Stimulated activated CD4-positive, alpha-beta T cell treated with anti-CD3 and anti-CD28 coated beads, Interleukin-12 subunit alpha, Interleukin-12 subunit beta, amount 100 ng/mL, for 48 hours (primary cell): ENCODE data around the gene SHC4.

Experiments
- DNase-seq, 3 donors: peaks; one replicate each; pipeline ENCODE4 v3.0.0-alpha.2; 2020; ENCODE audit warnings: low read depth in 2 of 3, low spot score in 1 of 3

The SHC4 gene

GRCh38 chr15:48888836-48889235 lies 74.9 kb downstream of the SHC4 start:
- DNase-seq: no peak

- peak in 2 of 3 donors; percentile 20 to 44 for DNase-seq
Measured at GRCh38 chr15:48888191-48888590, 75.5 kb downstream of the SHC4 start.

DNA sequence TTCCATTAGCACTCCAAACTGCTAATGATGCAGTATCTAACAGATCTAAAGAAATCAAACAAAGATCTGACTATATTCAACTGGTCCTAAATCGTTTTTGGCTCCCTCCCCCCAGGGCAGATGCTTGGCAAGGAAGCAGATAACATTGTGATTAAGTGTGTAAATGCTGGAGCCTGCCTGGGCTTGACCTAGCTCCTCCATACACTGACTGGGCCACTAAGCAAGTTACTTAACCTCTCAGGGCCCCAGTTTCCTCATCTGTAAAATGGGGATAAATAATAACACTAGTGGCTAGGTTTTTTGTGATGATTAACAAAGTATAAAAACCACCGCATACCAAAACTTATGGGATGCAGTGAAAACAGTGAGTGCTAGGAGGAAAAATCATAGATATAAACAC lies 76.6 kb downstream of the SHC4 start:
- no peak for DNase-seq

DNA sequence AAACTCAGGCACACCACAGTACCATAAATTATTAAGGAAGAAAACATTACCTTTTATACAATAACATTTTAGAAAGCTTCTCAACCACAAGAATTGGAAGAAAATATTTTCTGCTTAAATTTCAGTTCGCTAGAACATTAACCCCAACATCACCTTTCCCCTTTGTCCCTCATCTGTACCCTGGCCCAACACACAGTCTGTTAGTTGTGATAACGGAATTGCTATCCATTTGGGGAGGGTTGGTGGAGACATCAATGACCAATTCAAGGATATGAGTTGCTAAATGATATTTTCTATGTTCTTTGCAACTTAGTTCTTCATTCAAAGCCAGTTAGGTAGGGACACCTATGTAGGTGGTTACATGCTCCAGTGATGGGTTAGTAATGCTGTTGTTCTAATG lies 80.0 kb downstream of the SHC4 start:
- DNase-seq: no peak

DNA sequence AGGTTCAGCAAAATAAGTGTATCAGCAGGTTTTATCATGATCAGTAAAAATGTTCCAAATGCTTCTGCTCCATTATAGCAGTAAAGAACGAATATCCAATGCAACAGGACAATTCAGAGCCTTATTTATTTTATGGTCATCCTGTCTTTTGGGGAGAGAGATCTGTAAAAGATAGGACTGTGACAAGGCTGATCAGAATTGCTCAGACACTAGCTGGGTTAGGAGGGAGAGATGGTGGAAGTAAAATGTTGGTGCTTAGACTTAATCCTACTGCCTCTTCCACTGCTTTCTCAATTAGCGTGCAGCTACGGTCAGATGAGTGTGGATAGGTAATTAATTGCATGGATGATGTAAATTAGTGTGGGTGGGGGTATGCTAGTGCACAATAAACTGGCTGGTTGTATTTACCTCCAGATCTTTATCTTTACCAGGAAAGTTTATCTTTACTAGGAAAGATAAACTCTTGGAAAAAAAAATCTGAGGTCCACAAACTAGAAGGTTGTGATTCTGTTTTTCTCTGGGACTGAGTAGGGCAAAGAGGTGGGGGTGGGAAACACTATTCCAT lies 83.6 kb downstream of the SHC4 start:
- no peak for DNase-seq

DNA sequence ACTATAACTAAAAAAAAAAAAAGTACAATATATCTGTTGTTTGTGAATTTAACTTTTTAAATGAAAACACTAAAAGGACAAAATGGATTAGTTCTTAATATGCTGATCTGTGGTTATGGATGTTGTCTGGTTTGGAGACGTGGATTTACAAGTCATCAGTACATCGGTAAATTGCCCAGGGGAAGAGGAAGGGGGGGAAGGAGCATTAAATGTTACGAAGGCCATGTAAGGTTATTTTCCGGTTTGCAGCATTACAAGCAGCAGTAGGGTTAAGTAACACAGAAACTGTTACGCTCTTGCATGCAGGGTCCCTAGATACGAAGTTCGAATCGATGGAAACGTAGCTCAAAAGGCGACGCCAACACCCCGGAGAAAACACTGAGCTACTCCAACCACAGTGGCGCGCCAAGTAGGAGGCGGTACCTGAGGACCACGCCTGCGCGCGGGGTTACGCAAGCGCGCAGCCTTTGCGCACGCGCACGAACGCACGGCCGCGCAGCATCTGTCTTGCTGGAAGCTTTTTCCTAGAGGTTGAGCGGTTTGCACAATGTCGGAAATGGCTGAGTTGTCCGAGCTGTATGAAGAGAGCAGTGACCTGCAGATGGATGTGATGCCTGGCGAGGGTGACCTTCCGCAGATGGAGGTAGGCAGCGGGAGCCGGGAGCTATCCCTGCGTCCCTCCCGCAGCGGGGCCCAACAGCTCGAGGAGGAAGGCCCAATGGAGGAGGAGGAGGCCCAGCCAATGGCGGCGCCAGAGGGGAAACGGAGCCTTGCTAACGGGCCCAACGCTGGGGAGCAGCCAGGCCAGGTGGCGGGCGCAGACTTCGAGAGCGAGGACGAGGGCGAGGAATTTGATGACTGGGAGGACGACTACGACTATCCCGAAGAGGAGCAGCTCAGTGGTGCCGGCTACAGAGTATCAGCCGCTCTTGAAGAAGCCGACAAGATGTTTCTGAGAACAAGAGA lies 85.8 kb downstream of the SHC4 start, which contains the start of gene EID1:
TSS of gene EID1 (plus strand) at position 505 of the 966 bp plus-strand sequence. CDS start at position 548, 43 bp downstream.
- DNase-seq: peak; percentile 86 to 90 (median 90)

GRCh38 chr15:48876057-48876456 lies 87.7 kb downstream of the SHC4 start:
- no peak for DNase-seq

DNA sequence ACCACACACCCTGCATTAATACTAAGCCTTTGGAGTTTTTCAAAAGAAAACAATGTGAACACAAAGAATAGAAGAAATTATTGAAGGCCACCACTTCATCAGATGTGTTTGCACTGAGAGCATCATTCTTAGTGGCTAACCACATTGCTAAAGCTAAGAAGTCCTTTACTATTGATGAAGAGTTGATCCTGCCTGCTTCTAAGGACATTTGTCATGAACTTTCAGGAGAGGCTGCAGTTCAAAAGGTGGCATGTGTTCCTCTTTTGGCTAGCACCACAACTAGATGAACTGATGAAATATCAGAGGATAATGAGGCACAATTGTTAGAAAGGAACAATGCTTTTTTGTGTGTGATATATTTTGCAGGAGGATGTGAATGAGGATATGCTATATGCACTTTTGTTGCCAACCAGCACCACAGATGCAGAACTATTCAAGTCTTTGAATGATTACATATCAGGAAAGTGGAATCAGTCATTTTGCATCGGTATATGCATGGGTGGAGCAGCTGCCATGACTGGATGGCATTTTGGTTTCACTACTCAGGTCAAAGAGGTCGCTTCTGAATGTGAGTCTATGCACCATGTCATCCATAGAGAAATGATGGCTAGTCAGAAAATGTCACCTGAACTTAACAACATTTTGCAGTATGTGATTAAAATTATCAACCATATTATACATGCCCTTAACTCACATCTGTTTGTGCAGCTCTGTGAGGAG lies 88.3 kb downstream of the SHC4 start:
- no peak for DNase-seq

DNA sequence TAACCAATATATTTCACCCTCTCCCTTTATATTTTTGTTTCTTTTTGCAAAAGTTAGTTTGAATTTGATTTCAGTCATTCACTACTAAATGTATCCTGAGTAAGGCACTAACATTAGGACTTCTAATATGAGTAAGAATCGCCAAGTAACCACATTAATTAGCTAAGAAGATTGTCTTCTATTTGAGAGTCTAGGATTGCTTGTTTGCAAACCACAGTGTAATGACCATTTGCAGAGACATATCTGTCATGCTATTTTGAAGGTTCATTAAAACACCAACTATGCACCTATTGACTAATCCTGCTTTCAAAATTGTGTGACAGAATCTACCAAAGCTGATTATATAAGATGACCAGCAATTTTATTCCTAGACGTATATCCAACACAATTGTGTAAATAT lies 91.1 kb downstream of the SHC4 start:
- no peak for DNase-seq

- no peak for DNase-seq
Measured at GRCh38 chr15:48871542-48871941, 92.2 kb downstream of the SHC4 start.

- DNase-seq: no peak
Measured at GRCh38 chr15:48869966-48870365, 93.8 kb downstream of the SHC4 start.

DNA sequence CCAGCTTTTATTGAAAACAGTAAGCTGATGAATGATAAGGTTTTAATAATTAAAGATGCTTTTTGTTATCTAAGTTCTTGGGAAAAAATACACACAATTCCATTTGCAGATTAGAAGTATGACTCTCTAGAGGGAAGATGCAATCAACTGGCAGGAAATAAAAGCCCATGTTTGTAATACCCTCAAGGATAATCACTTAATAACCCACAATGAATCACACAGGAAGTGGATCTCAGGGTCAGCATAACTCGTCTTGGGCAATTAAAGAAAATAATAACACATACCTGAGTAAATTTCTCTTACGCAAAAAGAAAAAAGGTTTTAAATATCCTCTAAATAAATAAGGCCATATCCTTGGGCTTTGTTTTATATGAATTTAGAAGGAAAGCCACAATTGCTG lies 95.2 kb downstream of the SHC4 start:
- no peak for DNase-seq

GRCh38 chr15:48868023-48868422 lies 95.7 kb downstream of the SHC4 start:
- no peak for DNase-seq

DNA sequence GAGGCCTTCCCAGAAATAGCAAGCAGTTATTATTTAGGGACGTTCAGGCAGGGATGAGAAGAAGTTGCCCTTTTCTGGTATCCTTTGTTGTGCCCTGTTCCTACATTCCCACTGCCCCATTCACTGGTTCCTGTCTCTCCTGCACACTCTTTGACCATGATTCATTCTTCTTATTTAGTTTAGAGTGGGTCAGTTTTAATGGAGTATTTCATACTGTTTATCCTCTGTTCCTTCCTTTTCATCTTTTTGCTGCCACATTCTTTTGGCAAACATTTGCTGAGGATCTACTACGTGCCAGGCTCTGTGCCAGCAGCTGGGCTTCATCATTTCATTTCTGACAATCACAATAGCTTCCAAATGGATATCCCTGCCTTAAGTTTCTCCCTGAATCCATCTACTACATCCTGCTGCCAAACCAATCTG lies 97.6 kb downstream of the SHC4 start:
- DNase-seq: no peak

DNA sequence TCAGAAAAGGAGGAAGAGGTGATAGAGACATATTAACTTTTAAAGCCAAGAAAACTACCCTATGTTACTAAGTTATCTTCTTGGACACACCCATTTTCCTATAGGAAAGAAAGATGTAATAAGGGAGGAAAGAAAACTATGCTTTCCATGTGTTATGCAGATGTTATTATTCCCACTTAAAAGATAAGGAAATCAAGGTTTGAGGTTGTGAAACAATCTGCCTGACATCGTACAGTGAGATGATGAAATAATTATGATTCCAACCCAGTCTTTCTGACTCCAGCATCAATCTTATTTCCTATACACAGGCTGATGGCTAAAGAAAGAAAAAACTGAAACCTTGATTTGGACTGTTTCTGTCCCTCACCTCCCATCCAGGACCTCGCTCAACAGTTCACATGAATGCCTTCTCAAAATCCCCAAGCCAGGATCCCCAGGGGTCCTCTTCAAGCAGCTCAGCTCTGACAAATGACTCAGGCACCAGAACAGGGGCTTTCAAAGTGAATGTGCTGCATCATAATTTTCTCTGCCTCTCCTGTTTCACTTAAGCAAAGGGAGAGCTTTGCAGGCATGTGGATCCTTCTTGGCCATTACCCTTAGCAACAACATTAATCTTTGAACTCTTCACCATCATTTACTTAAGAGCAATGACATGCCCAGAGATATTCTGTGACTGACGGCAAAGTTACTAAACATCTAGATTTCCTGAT lies 98.2 kb downstream of the SHC4 start:
- no peak for DNase-seq

GRCh38 chr15:48862705-48863104 lies 101.0 kb downstream of the SHC4 start:
- no peak for DNase-seq

DNA sequence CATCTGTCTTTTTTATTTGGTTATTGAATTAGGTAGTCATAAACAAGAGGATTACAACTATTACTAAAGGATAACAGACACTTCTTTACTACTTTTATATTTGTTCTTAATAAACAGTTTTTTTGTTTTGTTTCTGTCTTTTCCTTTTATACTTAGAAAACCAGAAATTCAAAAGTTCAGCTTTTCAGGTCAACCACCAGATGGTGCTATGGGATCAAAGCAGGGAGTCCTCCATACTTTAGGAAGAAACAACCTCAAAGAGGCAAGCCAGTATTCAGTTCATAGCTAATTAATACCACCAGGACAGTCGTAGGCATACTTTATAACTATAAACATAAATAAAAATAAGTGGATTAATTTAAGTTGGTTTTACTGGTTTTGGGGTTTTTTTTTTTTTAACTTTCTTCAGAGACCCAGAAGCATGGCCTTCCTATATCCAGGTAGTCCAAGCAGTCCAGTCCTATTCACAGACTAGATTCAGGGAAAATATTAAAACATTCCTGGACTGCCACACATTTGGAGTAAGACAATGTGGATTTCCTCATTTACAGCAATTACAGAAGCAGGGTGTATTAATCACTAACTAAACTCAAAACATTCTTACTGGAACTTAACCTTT lies 101.8 kb downstream of the SHC4 start:
- DNase-seq: peak in 1 of 3 donors; percentile 58

GRCh38 chr15:48859426-48859825 lies 104.3 kb downstream of the SHC4 start:
- no peak for DNase-seq

- DNase-seq: no peak
Measured at GRCh38 chr15:48858401-48858800, 105.3 kb downstream of the SHC4 start.

DNA sequence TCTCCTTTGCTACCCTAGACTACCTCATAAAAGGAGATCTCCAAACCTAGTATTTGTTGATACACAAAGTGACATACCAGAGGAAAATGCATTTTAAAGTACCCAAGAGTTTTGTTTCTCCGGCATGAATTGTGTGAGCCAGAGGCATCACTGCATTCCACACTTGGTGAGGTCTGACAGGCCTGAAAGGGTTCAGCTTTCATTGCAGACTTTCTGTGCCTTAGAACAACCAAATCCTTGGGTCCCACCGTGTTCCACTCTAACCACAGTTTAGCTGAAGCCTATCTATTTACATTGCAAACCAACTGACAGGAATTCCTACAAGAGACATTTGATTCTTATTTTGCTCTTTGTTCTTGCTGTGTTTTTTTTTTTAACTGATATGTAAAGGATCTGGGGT lies 106.8 kb downstream of the SHC4 start:
- no peak for DNase-seq
